Activated CD4-positive, CD25-positive, alpha-beta regulatory T cell treated with anti-CD3 and anti-CD28 coated beads, Interleukin-2, amount 50 U/mL, for 24 hours (primary cell): ENCODE data around the gene FCRL5.
"Not testable (repeated sequence)": the region's sequence is repeated elsewhere in the genome, so short reads cannot be mapped to it uniquely, and the experiment has no call there.

Experiments
- ATAC-seq, 2 donors: fragments of 150-1000 bp; cut with Tn5 transposase; one replicate each; pipeline ENCODE4 v1.10.0; 2021; ENCODE audit warnings: mild to moderate bottlenecking in 1 of 2, moderate library complexity in 1 of 2

Gene FCRL5

DNA sequence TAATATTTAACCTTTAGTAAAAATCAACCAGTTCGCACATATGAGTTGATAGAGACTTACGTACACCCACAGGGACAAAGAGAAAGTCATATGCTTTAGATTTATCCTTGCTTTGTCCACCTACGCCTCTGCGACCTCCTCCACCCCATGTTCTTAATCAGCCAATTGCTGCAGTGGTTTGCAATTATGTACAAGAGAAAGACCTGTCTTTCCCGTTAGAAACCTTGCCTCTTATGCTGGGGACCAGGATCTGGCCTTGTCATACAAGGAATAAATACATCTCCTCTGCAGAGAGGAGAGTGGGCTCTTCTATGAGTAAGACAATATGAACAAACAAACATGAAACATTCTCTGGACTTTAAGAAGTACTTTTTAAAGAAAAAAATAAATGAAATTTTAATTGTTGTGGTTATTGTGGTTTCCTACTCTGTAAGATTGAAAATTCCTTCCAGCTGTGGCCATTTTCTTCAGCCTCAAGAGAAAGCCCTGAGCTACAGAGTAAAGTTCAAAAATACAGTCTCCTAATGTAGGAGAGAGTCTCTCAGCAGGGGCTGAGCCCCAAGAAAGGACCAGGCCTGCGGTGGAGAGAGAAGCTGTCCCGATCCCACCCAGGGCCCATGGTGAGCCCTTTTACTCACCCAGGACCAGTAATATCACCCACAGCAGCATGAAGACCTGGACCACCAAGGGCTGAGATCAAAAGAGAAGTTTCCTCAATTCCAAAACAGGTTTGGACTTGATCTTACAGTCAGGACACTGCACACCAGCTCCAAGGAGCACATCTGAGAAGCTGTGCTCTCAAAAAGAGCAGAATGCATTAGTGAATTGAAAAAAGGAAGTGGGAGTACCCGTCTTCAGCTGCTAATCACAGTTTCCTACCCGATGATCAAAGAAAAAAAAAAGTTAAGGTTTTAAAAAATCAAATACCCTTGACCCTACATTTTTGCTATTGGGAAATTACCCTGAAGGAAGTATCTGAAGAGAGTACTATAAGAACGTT is at the start of gene FCRL5:
Gene FCRL5 (minus strand): TSS at position 822 of the 1,000 bp plus-strand sequence. CDS start 153 bp downstream, at position 669.
- ATAC-seq = no peak

- no peak for ATAC-seq
Measured at GRCh38 chr1:157600236-157600635, 47.9 kb upstream of the FCRL5 start.

DNA sequence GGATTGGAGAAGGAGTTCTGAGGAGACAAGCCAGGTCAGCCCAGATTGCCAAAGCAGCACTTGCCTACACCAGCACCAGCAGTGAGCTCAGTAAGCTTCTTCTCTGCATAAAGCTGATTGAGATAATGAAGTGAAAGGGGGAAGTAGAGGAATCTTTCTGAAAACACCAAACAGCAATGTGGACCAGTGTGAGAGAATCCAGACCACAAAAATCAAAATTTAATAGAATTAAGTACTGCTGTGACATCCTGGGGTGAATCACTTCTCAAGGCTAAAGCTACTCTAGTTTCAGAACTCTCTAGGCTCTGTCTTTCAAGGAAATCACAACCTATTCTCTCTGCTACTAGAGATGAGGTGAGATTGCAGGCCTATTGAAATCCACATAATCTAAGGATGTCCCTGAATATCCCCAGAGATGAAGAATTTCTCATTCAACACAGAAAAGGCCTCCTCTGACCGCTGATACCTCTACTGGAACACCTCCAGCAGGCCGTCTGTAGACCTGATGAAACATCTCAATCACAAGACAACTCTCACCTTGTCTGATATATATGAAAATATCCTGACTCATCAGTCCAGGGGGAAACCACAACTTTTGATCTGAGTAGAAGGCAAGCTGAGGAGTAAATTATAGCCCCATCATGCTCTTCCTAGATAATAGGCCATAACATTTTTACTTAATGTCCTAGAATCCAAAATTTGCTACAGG is 45.8 kb upstream of the FCRL5 start, which contains the start of gene FCRL4:
Gene FCRL4 (minus strand): TSS at position 127 of the 709 bp plus-strand sequence. CDS start 141 bp downstream, outside the sequence.
- ATAC-seq = peak; percentile 70 to 73

DNA sequence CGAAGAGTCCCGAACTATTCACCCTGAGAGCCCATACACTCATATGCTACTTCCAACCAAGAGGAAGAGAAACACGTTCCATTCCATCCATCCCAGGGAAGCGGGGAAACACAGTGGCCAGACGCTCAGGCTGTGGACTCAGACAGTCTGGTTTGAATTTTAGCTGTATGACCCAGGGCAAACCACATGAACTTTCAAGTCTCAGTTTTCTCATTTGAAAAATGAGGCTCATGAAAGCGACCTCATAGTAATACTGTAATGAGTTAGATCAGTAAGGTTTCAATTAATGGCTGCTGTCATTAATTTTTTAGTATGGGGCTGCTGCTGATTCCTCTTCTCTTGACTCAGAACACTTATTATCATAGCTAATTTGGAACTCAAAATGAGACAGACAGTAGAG is 44.1 kb upstream of the FCRL5 start:
- ATAC-seq = peak; percentile 33 to 56

DNA sequence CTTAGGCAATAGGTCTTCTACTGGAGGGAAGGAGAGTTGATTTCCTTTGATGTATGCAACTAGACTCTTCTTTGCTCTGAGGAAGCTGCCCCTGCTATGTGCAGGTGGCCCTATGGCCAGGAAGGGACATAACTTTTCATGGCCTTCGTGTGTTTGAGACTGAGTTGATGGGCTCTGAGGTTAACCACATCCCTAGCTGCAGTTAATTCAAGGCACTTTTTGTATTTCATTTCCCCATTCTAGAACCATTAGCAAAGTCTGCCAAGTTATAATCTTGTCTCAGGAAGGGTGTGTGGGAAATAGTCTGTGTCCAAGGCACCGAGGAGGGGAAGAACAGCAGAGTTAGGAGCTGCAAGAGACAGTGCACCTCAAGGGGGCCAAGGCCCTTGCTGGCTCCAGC is 43.0 kb upstream of the FCRL5 start:
- ATAC-seq = no peak

- ATAC-seq = peak in 1 of 2 donors; percentile 17
Measured at GRCh38 chr1:157585984-157586383, 33.7 kb upstream of the FCRL5 start.

- no peak for ATAC-seq
Measured at GRCh38 chr1:157584503-157584902, 32.2 kb upstream of the FCRL5 start.

GRCh38 chr1:157580828-157581210 is 28.5 kb upstream of the FCRL5 start:
- ATAC-seq = no peak

DNA sequence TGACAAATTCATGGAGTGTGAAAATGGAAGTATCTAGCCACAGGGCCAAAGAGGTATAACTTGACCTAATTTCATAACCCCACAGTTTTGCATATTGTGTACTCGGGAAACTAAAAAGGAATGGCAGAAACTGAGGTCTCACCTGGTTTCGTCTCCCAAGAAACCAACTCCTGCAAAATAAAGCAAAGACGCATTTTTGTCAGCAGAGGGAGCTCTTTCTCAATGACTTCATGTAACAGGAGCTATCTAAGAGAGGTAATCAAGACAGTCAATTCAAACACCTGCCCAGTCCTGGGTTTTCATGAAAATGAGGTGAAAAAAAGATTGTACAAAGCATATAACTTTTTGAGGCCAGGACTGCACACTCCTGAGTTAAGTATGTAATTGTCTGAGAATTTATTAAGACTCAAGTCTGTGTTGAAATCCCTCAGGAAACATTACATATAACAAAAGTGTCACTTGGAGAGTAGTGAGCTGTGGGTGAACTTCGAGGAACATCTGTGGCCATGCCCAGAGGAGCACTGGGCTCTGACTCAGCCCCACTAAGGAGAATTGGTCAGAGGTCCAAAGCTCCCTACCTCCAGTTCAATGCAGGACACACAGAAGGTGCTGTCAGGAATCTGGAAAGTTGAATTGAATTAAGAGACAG is 28.0 kb upstream of the FCRL5 start:
- peak in 1 of 2 donors; percentile 41 for ATAC-seq

GRCh38 chr1:157577420-157577819 is 25.1 kb upstream of the FCRL5 start:
- ATAC-seq = no peak

DNA sequence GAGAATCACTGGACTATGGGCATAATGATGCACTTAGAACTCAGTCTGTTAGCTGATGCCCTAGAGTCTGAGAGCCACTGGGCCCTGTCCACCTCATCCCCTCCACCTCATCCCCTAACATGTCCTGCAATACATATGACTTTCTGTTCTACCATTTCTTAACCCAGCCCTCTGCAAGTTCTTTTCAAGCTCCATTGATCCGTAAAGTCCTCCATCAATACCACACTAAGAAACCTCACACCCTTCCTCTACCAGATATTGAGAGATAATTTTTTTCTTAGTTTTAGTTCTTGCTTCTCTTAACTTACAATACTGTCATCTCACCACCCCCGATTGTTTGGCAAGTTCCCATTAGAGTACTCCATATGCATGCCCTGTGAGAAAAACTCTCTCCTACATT is 23.4 kb upstream of the FCRL5 start:
- ATAC-seq = no peak

- no peak for ATAC-seq
Measured at GRCh38 chr1:157574836-157575235, 22.5 kb upstream of the FCRL5 start.

GRCh38 chr1:157566484-157567300 is 14.4 kb upstream of the FCRL5 start:
- no peak for ATAC-seq

- no peak for ATAC-seq
Measured at GRCh38 chr1:157562515-157562914, 10.2 kb upstream of the FCRL5 start.

GRCh38 chr1:157558119-157558518 is 5.8 kb upstream of the FCRL5 start:
- ATAC-seq = no peak

DNA sequence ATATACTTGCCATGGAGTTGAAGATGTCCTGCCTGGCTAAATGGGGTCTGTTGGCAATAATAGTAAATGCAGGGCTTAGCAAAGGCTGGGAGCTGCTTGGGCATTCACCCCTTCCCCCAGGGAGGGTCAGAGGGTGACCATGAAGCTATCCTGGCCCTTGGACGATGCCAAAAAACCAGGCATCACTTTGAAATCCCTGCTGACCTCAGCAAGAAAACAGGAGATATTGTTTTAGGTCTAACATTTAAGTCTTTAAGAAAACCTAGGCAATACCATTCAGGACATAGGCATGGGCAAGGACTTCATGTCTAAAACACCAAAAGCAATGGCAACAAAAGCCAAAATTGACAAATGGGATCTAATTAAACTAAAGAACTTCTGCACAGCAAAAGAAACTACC is 4.2 kb downstream of the FCRL5 start:
- not testable (repeated sequence) for ATAC-seq

- ATAC-seq = no peak
Measured at GRCh38 chr1:157542676-157543075, 9.6 kb downstream of the FCRL5 start.

DNA sequence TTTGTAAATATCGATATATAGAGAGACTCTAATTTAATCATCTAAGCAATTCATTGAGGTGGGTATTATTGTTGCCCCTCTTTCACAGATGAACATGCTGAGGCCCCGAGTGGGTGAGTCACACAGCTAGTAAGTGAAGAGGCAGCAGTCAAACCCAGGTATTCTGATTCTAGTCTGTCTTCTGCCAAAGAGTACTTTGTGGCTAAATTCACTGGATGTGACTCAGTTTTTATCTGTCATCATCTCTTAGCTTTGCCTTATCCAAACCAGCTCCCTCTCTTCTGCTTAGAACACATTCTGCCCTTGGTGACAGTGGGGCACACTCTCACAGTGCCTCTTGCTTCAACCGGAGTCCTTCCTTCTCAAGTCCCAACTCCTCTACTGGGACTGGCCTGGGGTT is 11.5 kb downstream of the FCRL5 start:
- no peak for ATAC-seq

DNA sequence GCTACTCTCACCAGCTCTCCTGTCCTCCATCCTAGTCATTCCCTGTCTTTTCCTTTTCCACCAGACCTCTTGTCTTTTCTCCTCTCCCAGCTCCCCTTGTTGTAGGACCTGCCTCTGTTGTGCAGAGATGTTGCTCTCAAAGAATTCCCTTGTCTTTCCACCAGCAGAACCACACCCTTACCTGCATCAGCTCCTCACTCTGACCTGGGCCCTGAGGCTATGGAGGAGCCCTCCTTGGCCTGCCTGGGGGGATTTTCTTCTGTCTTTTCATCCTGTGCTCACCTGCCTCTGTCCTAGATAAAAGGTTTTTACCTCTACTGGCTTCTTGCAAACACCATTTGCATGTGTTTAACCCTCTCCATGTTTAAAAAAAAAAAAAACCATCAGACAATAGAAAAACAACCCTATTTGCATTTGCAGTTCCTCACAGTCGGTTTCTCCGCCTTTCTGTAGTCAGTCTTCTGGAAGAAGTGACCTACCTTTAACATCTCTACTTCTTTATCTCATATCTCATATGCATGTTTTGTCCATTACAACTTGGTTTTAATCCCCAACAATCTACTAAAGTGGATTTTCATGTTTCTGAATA is 12.1 kb downstream of the FCRL5 start:
- no peak for ATAC-seq

- ATAC-seq = no peak
Measured at GRCh38 chr1:157539568-157539967, 12.7 kb downstream of the FCRL5 start.

DNA sequence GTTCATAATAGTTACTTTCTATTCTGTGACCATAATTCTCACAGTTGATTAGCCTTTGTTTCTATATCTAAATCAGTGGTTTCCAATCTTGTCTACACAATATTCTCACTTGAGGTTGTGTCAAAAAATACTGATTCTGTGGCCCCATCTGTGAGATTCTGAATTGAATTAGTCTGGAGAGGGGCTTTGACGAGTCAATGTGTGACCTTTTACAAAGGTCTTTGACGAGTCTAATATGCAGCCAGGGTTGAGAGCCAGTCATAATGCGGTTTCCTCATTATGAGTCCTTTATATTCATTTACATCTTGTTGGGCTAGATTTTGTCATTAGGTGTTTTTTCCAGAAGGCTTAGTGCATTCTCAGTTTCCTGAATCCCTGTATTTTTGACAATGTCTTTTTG is 19.7 kb downstream of the FCRL5 start:
- ATAC-seq = peak in 1 of 2 donors; percentile 41
